Stomach smooth muscle (tissue), 2 donors: Measurements from ENCODE around the gene PTPRG.

ENCODE experiments used
- H3K27ac ChIP-seq: one replicate; pipeline ENCODE4 v1.7.0; 2013; ENCODE audit warnings: mild to moderate bottlenecking, low read length, inconsistent platforms
- H3K27me3 ChIP-seq, 2 donors: one replicate each; pipeline ENCODE4 v1.7.0; 2013; ENCODE audit warnings: low read length in 2 of 2; ENCODE audit not compliant: insufficient read depth in 2 of 2, control insufficient read depth in 1 of 2
- H3K36me3 ChIP-seq, 2 donors: one replicate each; pipeline ENCODE4 v1.7.0; 2013; ENCODE audit warnings: low read length in 2 of 2; ENCODE audit not compliant: control insufficient read depth in 2 of 2, insufficient read depth in 2 of 2
- H3K4me1 ChIP-seq: one replicate; pipeline ENCODE4 v1.7.0; 2013; ENCODE audit warnings: low read length; ENCODE audit not compliant: control insufficient read depth, insufficient read depth
- H3K4me3 ChIP-seq, 2 donors: one replicate each; pipeline ENCODE4 v1.7.0; 2013; ENCODE audit warnings: low read length in 2 of 2
- H3K9ac ChIP-seq, 2 donors: one replicate each; pipeline ENCODE4 v1.7.0; 2013; ENCODE audit warnings: low read length in 2 of 2, mild to moderate bottlenecking in 1 of 2
- H3K9me3 ChIP-seq, 2 donors: one replicate each; pipeline ENCODE4 v1.7.0; 2013; ENCODE audit warnings: low read length in 2 of 2; ENCODE audit not compliant: control insufficient read depth in 2 of 2
- donor health status: healthy.
- donor health status: Pancreatic carcinoma.

Gene PTPRG

DNA sequence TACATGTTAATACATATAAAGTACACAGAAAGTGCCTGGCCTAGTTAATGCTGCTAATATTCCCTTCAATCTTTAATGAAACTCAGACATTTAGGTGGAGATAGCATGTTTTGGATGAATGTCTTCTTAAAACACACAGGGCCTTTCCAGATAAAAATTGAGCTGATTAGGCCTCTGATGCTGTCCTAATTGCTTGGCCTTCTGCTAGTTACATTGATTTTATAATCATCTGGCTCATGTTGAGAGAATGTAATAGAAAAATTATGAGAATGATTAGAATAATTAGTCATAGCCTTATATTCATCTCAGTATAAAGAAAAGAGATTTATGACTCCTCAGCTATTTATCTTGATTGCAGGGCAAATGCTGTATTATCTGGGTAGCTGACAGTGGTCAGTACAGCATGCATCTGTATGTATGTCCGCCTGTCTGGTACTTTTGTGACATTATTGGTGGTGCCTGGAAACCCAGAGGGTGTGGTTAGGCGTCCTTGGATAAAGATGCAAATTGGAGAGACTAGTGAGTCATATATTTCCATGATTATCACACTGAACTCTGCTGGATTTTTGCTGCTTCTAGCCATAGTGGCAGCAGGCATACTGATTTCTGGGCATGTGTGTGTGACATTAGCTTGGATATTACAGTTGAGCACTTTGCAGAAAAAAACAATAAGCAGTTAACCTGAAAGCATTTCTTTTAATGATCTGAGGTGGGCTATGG lies 691.2 kb downstream of the PTPRG start:
- Histone ChIP-seq H3K36me3 (no peaks in the 10 kb centered on the region), H3K9ac (no peak overlapping the region), H3K27me3 (no peaks in the 10 kb centered on the region), H3K4me3 (no peak overlapping the region), H3K9me3 (no peaks in the 10 kb centered on the region), H3K4me1 (no peaks in the 10 kb centered on the region), H3K27ac (no peak overlapping the region)

DNA sequence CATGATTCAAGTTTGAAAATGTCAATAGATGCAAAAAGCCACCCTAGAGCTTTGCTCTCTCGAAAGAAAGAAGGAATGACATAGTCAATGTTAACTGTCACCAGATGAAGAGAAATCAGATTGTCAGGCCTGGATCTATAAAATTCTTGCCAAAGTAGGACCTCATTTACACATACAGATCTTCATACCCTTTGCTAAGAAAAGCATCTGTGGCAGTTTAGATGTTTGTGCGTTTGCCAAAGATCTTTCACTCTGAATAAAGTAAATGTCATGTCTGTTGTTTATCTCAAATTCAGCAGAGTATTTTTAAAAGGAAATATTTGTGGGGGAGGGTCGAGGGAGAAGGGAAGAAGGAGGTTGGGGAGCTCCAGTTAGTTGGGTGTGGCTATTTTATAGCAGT lies 692.6 kb downstream of the PTPRG start:
- no peaks in the 10 kb centered on the region for H3K36me3 ChIP-seq
- no peak overlapping the region for H3K27ac ChIP-seq

DNA sequence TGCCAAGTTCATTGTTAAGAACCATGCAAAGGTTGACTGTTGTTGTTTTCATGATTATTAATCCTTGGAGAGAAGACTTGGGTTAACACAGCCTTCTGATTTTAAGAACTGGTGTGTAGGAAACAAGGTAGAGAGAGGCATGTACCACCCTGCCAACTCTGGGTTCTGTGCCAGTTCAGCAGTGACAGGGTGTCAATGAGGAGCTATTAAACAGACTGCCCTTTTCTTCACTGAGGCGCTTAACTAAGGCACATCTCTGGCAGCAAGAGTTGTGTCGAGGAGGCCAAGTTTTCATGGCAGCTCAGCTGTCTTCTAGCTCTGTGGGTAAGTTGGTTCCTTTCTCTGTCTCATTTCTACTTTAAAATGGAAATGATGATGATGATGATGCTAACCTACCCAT lies 694.4 kb downstream of the PTPRG start:
- Histone ChIP-seq H3K9me3 (no peaks in the 10 kb centered on the region), H3K4me1 (no peaks in the 10 kb centered on the region), H3K36me3 (no peaks in the 10 kb centered on the region), H3K9ac (no peak overlapping the region), H3K27ac (no peak overlapping the region), H3K27me3 (no peaks in the 10 kb centered on the region), H3K4me3 (no peak overlapping the region)

More for the DNA sequence above, 692.6 kb downstream of the PTPRG start:
- no peaks in the 10 kb centered on the region for H3K27me3 ChIP-seq
- no peak overlapping the region for H3K4me3 ChIP-seq
- H3K9me3 ChIP-seq: no peaks in the 10 kb centered on the region
- H3K9ac ChIP-seq: no peak overlapping the region
- no peaks in the 10 kb centered on the region for H3K4me1 ChIP-seq

DNA sequence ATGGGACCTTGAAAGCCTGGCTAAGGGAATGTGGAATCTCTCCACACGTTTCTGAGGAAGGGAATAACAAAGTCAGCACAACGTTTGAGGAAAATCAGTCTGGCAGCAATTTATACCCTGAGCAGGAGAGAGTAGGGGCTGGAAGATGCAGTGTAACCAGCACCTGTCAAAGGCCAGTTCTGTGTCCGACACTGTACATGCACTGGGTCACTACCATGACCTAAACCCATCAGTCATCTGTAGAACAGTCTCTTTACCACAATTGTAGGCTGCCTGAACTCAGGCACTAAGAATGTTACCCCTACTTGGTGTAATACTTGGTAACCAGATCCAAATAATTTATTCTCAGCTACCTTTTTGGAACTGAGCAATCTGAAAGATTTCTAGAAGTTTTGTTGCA lies 698.6 kb downstream of the PTPRG start:
- peaks cover 4 to 8% of the 10 kb centered on the region in 2 donors for H3K36me3 ChIP-seq
- H3K27me3 ChIP-seq: no peaks in the 10 kb centered on the region
- H3K4me1 ChIP-seq: no peaks in the 10 kb centered on the region
- H3K9me3 ChIP-seq: no peaks in the 10 kb centered on the region
- no peak overlapping the region for H3K27ac ChIP-seq
- H3K9ac ChIP-seq: no peak overlapping the region
- no peak overlapping the region for H3K4me3 ChIP-seq

DNA sequence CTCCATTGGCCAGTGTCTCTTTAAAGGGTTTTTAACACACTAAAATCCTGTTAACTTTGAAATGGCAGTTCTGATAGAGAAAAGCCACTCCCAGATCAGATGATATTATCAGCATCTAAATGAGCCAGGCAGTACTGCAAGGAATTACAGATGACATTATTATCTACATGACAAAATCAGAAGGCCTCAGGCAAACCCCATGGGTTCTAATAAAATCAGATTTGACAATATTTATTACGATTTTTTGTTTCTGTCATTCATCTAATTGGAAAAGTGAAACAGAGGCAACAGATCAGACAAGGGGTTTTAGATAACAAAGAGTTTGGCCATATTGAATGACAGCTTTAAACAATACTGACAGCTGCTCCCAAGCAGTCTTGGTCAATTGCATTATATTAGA lies 699.3 kb downstream of the PTPRG start:
- H3K27me3 ChIP-seq: no peaks in the 10 kb centered on the region
- no peak overlapping the region for H3K27ac ChIP-seq
- peaks cover 4 to 8% of the 10 kb centered on the region in 2 donors for H3K36me3 ChIP-seq
- H3K4me1 ChIP-seq: no peaks in the 10 kb centered on the region
- no peaks in the 10 kb centered on the region for H3K9me3 ChIP-seq
- H3K9ac ChIP-seq: no peak overlapping the region
- H3K4me3 ChIP-seq: no peak overlapping the region

DNA sequence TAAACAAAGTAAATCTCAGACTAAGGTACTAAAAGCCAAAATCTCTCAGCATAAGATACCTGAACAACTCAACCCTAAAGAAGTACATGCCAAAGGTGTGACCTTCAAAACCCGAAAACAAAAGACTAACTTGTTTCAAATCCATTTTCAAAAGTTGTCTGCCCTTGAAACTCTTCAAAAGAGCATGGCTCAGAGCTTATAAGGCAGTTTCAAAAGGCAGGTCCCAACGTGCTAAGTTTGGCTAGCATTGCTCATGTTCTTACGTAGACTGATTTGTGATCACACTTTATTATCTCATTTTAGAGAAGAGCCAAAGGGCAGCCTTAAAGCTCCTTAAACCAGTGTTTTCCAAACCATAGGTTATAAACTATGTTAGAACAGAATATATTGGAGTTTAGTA lies 699.8 kb downstream of the PTPRG start:
- Histone ChIP-seq H3K27me3 (no peaks in the 10 kb centered on the region), H3K36me3 (peaks cover 4 to 8% of the 10 kb centered on the region in 2 donors), H3K9ac (no peak overlapping the region), H3K4me3 (no peak overlapping the region), H3K4me1 (no peaks in the 10 kb centered on the region), H3K9me3 (no peaks in the 10 kb centered on the region), H3K27ac (no peak overlapping the region)

DNA sequence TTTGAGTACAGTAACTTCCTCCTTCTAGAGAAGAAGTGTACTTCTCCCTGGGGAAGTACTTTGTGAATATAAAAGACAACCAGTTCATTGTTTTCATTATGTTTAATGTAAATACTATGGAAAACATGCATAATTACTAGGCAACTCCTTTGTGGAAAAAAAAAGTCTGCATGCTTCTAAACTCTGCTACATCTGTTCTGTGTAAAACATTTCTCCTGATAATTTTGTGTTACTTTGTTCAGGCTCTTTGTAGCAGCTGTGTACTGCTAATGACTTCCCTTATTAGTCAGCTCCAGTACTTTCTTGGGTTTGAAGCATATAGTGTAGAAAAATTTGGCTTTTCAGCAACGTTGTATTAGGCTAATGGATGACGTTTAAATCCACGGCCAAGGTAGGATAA lies 700.4 kb downstream of the PTPRG start:
- H3K4me3 ChIP-seq: no peak overlapping the region
- H3K9me3 ChIP-seq: no peaks in the 10 kb centered on the region
- no peaks in the 10 kb centered on the region for H3K27me3 ChIP-seq
- no peak overlapping the region for H3K27ac ChIP-seq
- H3K9ac ChIP-seq: no peak overlapping the region
- peaks cover 4 to 8% of the 10 kb centered on the region in 2 donors for H3K36me3 ChIP-seq
- no peaks in the 10 kb centered on the region for H3K4me1 ChIP-seq

DNA sequence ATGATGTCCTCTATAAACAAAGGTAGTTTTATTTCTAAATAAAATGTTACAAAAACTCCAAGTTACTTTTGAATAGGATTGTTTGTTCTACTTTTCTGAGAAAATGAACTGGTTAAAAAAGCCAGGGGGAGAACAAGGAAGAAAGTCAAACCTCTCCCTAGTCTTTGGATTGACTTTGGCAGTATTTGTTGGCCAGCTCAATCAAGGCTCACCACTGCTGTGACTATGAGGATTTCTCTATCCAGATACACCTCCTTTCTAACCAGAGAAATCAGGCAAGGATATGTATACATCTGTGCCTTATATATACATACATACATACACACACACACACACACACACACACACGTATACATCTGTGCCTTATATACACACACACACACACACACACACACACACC lies 704.2 kb downstream of the PTPRG start:
- H3K4me3 ChIP-seq: no peak overlapping the region
- no peaks in the 10 kb centered on the region for H3K9me3 ChIP-seq
- no peaks in the 10 kb centered on the region for H3K27me3 ChIP-seq
- H3K27ac ChIP-seq: no peak overlapping the region
- H3K9ac ChIP-seq: no peak overlapping the region
- H3K4me1 ChIP-seq: no peaks in the 10 kb centered on the region
- H3K36me3 ChIP-seq: peaks cover 4 to 8% of the 10 kb centered on the region in 2 donors

DNA sequence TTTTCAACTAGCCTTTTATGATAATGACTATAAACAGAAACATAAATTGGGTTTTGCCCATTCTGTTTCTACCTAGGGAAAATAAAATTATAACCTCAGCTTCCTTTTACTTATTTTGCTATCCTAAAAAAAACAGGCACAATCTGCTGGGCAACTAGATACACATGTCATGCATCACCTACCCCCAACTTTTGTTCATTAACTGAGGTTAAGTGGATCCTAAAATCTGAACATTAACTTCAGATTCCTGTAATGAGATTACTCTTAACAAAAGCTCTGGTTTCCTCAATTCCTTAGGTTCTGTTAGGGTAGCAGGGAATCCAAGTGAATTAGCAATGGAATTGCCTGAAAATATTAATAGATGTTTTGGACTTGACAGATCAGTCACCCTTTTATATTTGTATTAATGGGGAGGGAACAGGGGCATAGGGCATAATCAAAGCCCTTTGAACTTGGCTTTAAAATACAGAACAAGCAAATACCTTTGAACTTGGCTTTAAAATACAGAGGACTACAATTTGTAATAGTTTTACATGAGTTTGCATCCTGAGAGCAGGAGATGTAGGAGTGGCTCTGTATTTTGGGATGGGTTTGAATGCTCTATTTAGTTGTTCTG lies 705.4 kb downstream of the PTPRG start:
- Histone ChIP-seq H3K9me3 (no peaks in the 10 kb centered on the region), H3K9ac (no peak overlapping the region), H3K4me1 (no peaks in the 10 kb centered on the region), H3K27ac (no peak overlapping the region), H3K4me3 (no peak overlapping the region), H3K27me3 (no peaks in the 10 kb centered on the region), H3K36me3 (peaks cover 7 to 15% of the 10 kb centered on the region in 2 donors)

DNA sequence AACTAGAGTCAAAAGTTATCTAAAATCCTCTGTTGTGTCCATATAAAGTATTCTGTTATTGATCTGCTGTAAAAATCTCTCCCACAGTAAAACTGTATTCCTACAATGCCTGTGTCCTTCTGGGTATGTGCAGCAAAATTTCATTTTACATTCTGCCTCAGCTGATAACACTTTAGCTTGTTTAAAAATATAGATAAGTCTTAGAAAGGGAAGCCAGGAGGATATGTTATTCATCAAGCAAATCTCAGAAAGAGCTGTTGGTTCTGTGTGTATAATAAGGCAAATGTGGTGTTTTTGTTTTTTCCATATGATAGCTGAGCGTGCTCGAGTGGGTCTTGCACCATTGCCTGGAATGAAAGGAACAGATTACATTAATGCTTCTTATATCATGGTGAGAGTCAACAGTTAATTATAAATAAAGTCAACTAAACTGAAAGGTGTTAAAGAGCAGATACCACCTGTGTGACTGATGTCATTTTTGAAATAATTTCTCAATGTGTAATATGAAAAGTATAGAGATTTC lies 715.3 kb downstream of the PTPRG start:
- H3K27me3 ChIP-seq: no peaks in the 10 kb centered on the region
- no peak overlapping the region for H3K9ac ChIP-seq
- H3K4me3 ChIP-seq: no peak overlapping the region
- H3K9me3 ChIP-seq: no peaks in the 10 kb centered on the region
- peaks cover 4 to 16% of the 10 kb centered on the region in 2 donors for H3K36me3 ChIP-seq
- H3K27ac ChIP-seq: no peak overlapping the region
- H3K4me1 ChIP-seq: no peaks in the 10 kb centered on the region

DNA sequence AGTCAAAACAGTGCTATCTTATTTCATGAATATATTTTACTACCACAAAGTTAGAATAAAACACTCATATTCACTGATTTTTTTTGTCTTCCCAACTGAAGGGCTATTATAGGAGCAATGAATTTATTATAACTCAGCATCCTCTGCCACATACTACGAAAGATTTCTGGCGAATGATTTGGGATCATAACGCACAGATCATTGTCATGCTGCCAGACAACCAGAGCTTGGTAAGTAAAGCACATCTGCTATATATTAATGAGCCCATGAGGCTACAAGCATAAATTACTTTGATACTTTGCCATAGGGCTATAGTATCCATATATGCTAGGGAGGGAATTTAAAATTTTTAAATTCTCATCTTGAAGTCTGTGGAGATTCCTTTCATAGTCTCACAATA lies 716.1 kb downstream of the PTPRG start:
- Histone ChIP-seq H3K36me3 (peaks cover 4 to 16% of the 10 kb centered on the region in 2 donors), H3K9ac (no peak overlapping the region)

More for the DNA sequence above, 716.1 kb downstream of the PTPRG start:
- Histone ChIP-seq H3K4me3 (no peak overlapping the region), H3K27ac (no peak overlapping the region), H3K9me3 (no peaks in the 10 kb centered on the region), H3K4me1 (no peaks in the 10 kb centered on the region), H3K27me3 (no peaks in the 10 kb centered on the region)
